Measurements from ENCODE around the gene DUOX1.

GRCh38 chr15:45185903-45186770 lies 56.3 kb downstream of the DUOX1 start:
- TF ChIP-seq EP300 (IDR thresholded peaks at IDR 0.05; ENCODE audit: borderline replicate concordance) = no peak
- no peak for TF ChIP-seq MAX (IDR thresholded peaks at IDR 0.05)
- TF ChIP-seq YY1 (IDR thresholded peaks at IDR 0.05; ENCODE audit: low read depth) = no peak
